K562 (cell line): ENCODE measurements around the gene ROS1. TPM values are rescaled to one million over a fixed set of nuclear protein-coding genes. Genes with fewer than 3 reads are reported as not detected.

Source experiments
- ATAC-seq: fragments of 200-7000 bp; cut with Tn5 transposase; 3 replicates; pipeline ENCODE4 v1.9.1; 2020; ENCODE audit warnings: moderate library complexity
- BruUV-seq: library from RNA; stranded (reverse); fragments of 400-500 nt; replicated peaks from 2 replicates; lab custom pipeline; 2021; lab: Mats Ljungman, UMichigan
- CTCF ChIA-PET: fragments of 300-600 bp; formaldehyde crosslinking; extraction: SDS; loops from one replicate; lab custom pipeline; 2021; ENCODE audit warnings: low intra/inter-chr PET ratio; lab: Yijun Ruan, JAX
- POLR2A ChIA-PET: fragments of 300-600, 350-650 bp; sonication (Branson Sonifier 250); formaldehyde crosslinking; extraction: SDS; loops from one replicate; lab custom pipeline; 2021; ENCODE audit warnings: antibody characterized with exemption, inconsistent platforms; lab: Yijun Ruan, JAX
- DNase-seq, 4 experiments: peaks; one replicate each; pipeline versions ENCODE4 v3.0.0 to v3.0.0-alpha.2; 2011 to 2018; ENCODE audit warnings: low spot score in 3 of 4, mixed read lengths in 3 of 4; ENCODE audit errors: extremely low read depth in 1 of 4
- FAIRE-seq: peaks from 2 replicates; lab custom pipeline; 2011; peaks lifted over from hg19 to GRCh38; lab: Jason Lieb, UNC
- H2AFZ ChIP-seq: 2 replicates; pipeline ENCODE4 v1.6.0; 2011; ENCODE audit warnings: low read depth, low read length, control low read depth, inconsistent platforms
- H3K27ac ChIP-seq: fragments of 200-600 bp; 3 replicates; pipeline ENCODE4 v1.8.0; 2011; ENCODE audit warnings: low read depth, mild to moderate bottlenecking, control low read depth, inconsistent platforms, low read length, moderate library complexity, mixed read lengths; ENCODE audit errors: extremely low read depth
- H3K27me3 ChIP-seq, 2 experiments: fragments of 300-600 bp in 1 of 2; 2 replicates in 1 of 2; 3 replicates in 1 of 2; pipeline versions ENCODE4 v1.6.0 to v1.8.0; 2011; ENCODE audit warnings: inconsistent platforms in 2 of 2, low read length in 2 of 2, mild to moderate bottlenecking in 1 of 2, mixed read lengths in 1 of 2, moderate library complexity in 1 of 2; ENCODE audit not compliant: control insufficient read depth in 2 of 2, insufficient read depth in 2 of 2
- H3K36me3 ChIP-seq: fragments of 300-600 bp; 3 replicates; pipeline ENCODE4 v1.8.0; 2011; ENCODE audit warnings: mild to moderate bottlenecking, low read length, inconsistent platforms; ENCODE audit not compliant: control insufficient read depth, insufficient read depth
- H3K4me1 ChIP-seq, 2 experiments: fragments of 200-600 bp in 1 of 2; replicated peaks in 1 of 2; 2 replicates in 1 of 2; 3 replicates in 1 of 2; pipeline versions ENCODE4 v1.5.1 to v1.8.0; 2011; ENCODE audit warnings: inconsistent platforms in 2 of 2, low read length in 2 of 2, mild to moderate bottlenecking in 1 of 2, mixed read lengths in 1 of 2, moderate library complexity in 1 of 2; ENCODE audit not compliant: control insufficient read depth in 2 of 2, insufficient read depth in 2 of 2
- H3K4me2 ChIP-seq: 2 replicates; pipeline ENCODE4 v1.6.1; 2011; ENCODE audit warnings: low read length, control low read depth, inconsistent platforms, mixed read lengths; ENCODE audit not compliant: insufficient read depth
- H3K4me3 ChIP-seq: fragments of 200-600 bp; sonication (generic), shearing (Covaris generic); 2 replicates; pipeline ENCODE4 v1.5.1; 2016; ENCODE audit warnings: control low read depth, inconsistent platforms
- H3K79me2 ChIP-seq: fragments of 200-600 bp; 3 replicates; pipeline ENCODE4 v1.8.0; 2011; ENCODE audit warnings: low read length, inconsistent platforms; ENCODE audit not compliant: control insufficient read depth, insufficient read depth
- H3K9ac ChIP-seq, 2 experiments: 2 replicates each; pipeline versions ENCODE4 v1.6.0 to v1.6.1; 2011; ENCODE audit warnings: low read depth in 2 of 2, low read length in 2 of 2, control low read depth in 1 of 2, inconsistent platforms in 1 of 2, mild to moderate bottlenecking in 1 of 2, mixed read lengths in 1 of 2; ENCODE audit not compliant: insufficient read depth in 1 of 2
- H3K9me1 ChIP-seq: one replicate; pipeline ENCODE4 v1.6.0; 2011; ENCODE audit warnings: inconsistent platforms, mild to moderate bottlenecking, low read length, moderate library complexity; ENCODE audit not compliant: control insufficient read depth, insufficient read depth
- H3K9me3 ChIP-seq: replicated peaks from 2 replicates; pipeline ENCODE4 v1.5.1; 2011; ENCODE audit warnings: low read depth, low read length, inconsistent platforms; ENCODE audit not compliant: control insufficient read depth, insufficient read depth
- H4K20me1 ChIP-seq: replicated peaks from 2 replicates; pipeline ENCODE4 v1.6.1; 2011; ENCODE audit warnings: low read length, inconsistent platforms, mixed read lengths; ENCODE audit not compliant: control insufficient read depth, insufficient read depth
- CTCF ChIP-seq, 3 experiments: IDR thresholded peaks in 2 of 3; conservative IDR thresholded peaks in 1 of 3; 2 replicates each; pipeline ENCODE4 v1.5.1; 2011 to 2012; ENCODE audit warnings: low read length in 3 of 3, mild to moderate bottlenecking in 3 of 3, control low read depth in 2 of 3, improper control_type of control experiment in 1 of 3, inconsistent platforms in 1 of 3, low read depth in 1 of 3, mixed read lengths in 1 of 3, moderate library complexity in 1 of 3; ENCODE audit not compliant: insufficient read depth in 2 of 3
- POLR2AphosphoS2 ChIP-seq: IDR thresholded peaks from 2 replicates; pipeline ENCODE4 v1.6.1; 2012; ENCODE audit warnings: low read length, improper control_type of control experiment
- RAD21 ChIP-seq, 2 experiments: fragments of 250-450 bp in 1 of 2; fragments of 450-650 bp in 1 of 2; sonication (Bioruptor Pico) in 1 of 2; formaldehyde crosslinking in 1 of 2; IDR thresholded peaks in 1 of 2; conservative IDR thresholded peaks in 1 of 2; 2 replicates each; pipeline versions ENCODE4 v1.4.0 to v1.8.0; 2020 to 2022; ENCODE audit warnings: mild to moderate bottlenecking in 2 of 2, moderate library complexity in 1 of 2
- SAFB2 ChIP-seq: fragments of 200-400 bp; formaldehyde crosslinking; IDR thresholded peaks from 2 replicates; pipeline ENCODE4 v1.6.1; 2018; ENCODE audit warnings: borderline replicate concordance, low read length, low read depth, moderate library complexity; ENCODE audit not compliant: severe bottlenecking
- WGBS: fragments of 100-300 bp; shearing (Covaris generic); methylation state at CpG from one replicate; pipeline ENCODE4 v1.1.6; 2016; ENCODE audit warnings: low coverage, mixed read lengths; ENCODE audit not compliant: insufficient coverage; ENCODE audit errors: missing lambda C conversion rate; 5-methylcytosine and 5-hydroxymethylcytosine counted together
- in situ Hi-C: fragments of 300-500 bp; cut with MboI; formaldehyde crosslinking; loops from 4 replicates; pipeline ENCODE4 v1.15.0; 2018; ENCODE audit warnings: inconsistent platforms, mixed read lengths
- intact Hi-C: fragments of 100-400 bp; cut with micrococcal nuclease; formaldehyde crosslinking; loops from 2 replicates; pipeline ENCODE4 v1.14.2; 2022
- polyA plus RNA-seq, 8 experiments: library from polyadenylated mRNA; depleted of rRNA in 4 of 8; stranded (reverse) in 5 of 8; unstranded in 3 of 8; fragments of >200 nt; fragmentation: Nextera tagmentation in 2 of 8; fragmentation: Illumina TruSeq in 1 of 8; extraction: Ambion mirVana in 2 of 8; extraction: Trizol in 1 of 8; gene quantifications; 2 replicates each; pipeline versions ENCODE4 v1.2.1 to v1.2.3, GENCODE V29; 2011 to 2014; ENCODE audit warnings: inconsistent platforms in 1 of 8, missing spikeins in 1 of 8
- total RNA-seq, 7 experiments: library from RNA; depleted of rRNA in 6 of 7; stranded (reverse); fragments of >200 nt in 6 of 7; fragmentation: Illumina TruSeq in 2 of 7; extraction: Trizol in 2 of 7; gene quantifications; 2 replicates each; pipeline versions ENCODE4 v1.2.1 to v1.2.3, GENCODE V29; 2011 to 2021; ENCODE audit warnings: low replicate concordance in 1 of 7
- TF ChIP-seq, protein P1 (sequence below): fragments of 450-650 bp; IDR thresholded peaks from 2 replicates; pipeline ENCODE4 v1.6.1; 2016; ENCODE audit warnings: mild to moderate bottlenecking

ROS1 gene
- total and polyA plus RNA-seq, 9 of the 15 experiments (the other 6 are each of a cell fraction or from before 2014, with no cell fraction given) = under 0.01 to 0.16 (median 0.04) TPM; not detected in 6

GRCh38 chr6:117280922-117281321 lies 144.8 kb downstream of the ROS1 start:
- WGBS = 0% methylated on average over 3 of the region's 3 CpGs
- Histone ChIP-seq H3K4me2 (no peak overlapping the region), H3K4me1 (no peaks in the 10 kb centered on the region), H3K9ac (no peak overlapping the region), H3K4me3 (no peak overlapping the region), H3K79me2 (no peaks in the 10 kb centered on the region), H3K9me3 (no peaks in the 10 kb centered on the region), H3K27ac (no peak overlapping the region), H3K27me3 (no peaks in the 10 kb centered on the region), H2AFZ (no peak overlapping the region), H4K20me1 (no peaks in the 10 kb centered on the region), H3K36me3 (no peaks in the 10 kb centered on the region), H3K9me1 (no peaks in the 10 kb centered on the region)
- intact Hi-C loops (loop anchor here (10.0 kb wide), 2 partner anchors 306 to 324 kb away; partner anchors contain the start of gene GOPC), in situ Hi-C loops (no loop called here)
- ATAC-seq (peak; percentile 89), DNase-seq (peak; percentile 29 to 35 (median 32)), FAIRE-seq (peak; percentile 70)
- BruUV-seq = no TSS peak
- CTCF ChIA-PET = no interaction called here
- POLR2A ChIA-PET = no interaction called here
- TF ChIP-seq POLR2AphosphoS2 (no peak), SAFB2 (no peak), RAD21 (CRISPR knock-in tag; conservative IDR thresholded peaks at IDR 0.05 in 1 of 2, IDR thresholded peaks at IDR 0.05 in 1 of 2) (peak in 1 of 2 experiments; percentile 43; a peak in 1 of 4 replicates), CTCF (IDR thresholded peaks at IDR 0.05 in 2 of 3, conservative IDR thresholded peaks at IDR 0.05 in 1 of 3; ENCODE audit: insufficient read depth in 2 of 3, low read depth in 1 of 3, low read length in 3 of 3) (peak; percentile 43 to 49 (median 44); a peak in 4 of 6 replicates)
- TF ChIP-seq, protein P1, sequence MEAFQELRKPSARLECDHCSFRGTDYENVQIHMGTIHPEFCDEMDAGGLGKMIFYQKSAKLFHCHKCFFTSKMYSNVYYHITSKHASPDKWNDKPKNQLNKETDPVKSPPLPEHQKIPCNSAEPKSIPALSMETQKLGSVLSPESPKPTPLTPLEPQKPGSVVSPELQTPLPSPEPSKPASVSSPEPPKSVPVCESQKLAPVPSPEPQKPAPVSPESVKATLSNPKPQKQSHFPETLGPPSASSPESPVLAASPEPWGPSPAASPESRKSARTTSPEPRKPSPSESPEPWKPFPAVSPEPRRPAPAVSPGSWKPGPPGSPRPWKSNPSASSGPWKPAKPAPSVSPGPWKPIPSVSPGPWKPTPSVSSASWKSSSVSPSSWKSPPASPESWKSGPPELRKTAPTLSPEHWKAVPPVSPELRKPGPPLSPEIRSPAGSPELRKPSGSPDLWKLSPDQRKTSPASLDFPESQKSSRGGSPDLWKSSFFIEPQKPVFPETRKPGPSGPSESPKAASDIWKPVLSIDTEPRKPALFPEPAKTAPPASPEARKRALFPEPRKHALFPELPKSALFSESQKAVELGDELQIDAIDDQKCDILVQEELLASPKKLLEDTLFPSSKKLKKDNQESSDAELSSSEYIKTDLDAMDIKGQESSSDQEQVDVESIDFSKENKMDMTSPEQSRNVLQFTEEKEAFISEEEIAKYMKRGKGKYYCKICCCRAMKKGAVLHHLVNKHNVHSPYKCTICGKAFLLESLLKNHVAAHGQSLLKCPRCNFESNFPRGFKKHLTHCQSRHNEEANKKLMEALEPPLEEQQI = no peak
